Adipocyte (in vitro differentiated cells): Measurements from ENCODE around the gene OSBPL5.

Source experiments
- DNase-seq: peaks from one replicate; pipeline ENCODE4 v3.0.0-alpha.2; 2015; ENCODE audit warnings: low read depth
- H3K27me3 ChIP-seq: replicated peaks from 2 replicates; pipeline ENCODE4 v1.7.0; 2013; ENCODE audit warnings: mild to moderate bottlenecking, low read length, moderate library complexity; ENCODE audit not compliant: control insufficient read depth, insufficient read depth
- H3K36me3 ChIP-seq: 2 replicates; pipeline ENCODE4 v1.7.0; 2013; ENCODE audit warnings: low read length, mild to moderate bottlenecking, moderate library complexity; ENCODE audit not compliant: control insufficient read depth, insufficient read depth, severe bottlenecking
- H3K4me1 ChIP-seq: 2 replicates; pipeline ENCODE4 v1.7.0; 2013; ENCODE audit warnings: mild to moderate bottlenecking, low read length, moderate library complexity; ENCODE audit not compliant: control insufficient read depth, insufficient read depth
- H3K4me3 ChIP-seq: 2 replicates; pipeline ENCODE4 v1.7.0; 2013; ENCODE audit warnings: mild to moderate bottlenecking, low read length, moderate library complexity
- H3K9ac ChIP-seq: 2 replicates; pipeline ENCODE4 v1.7.0; 2013; ENCODE audit warnings: mild to moderate bottlenecking, low read length, moderate library complexity
- H3K9me3 ChIP-seq: 2 replicates; pipeline ENCODE4 v1.7.0; 2013; ENCODE audit warnings: mild to moderate bottlenecking, low read length, moderate library complexity; ENCODE audit not compliant: control insufficient read depth

Gene OSBPL5

DNA sequence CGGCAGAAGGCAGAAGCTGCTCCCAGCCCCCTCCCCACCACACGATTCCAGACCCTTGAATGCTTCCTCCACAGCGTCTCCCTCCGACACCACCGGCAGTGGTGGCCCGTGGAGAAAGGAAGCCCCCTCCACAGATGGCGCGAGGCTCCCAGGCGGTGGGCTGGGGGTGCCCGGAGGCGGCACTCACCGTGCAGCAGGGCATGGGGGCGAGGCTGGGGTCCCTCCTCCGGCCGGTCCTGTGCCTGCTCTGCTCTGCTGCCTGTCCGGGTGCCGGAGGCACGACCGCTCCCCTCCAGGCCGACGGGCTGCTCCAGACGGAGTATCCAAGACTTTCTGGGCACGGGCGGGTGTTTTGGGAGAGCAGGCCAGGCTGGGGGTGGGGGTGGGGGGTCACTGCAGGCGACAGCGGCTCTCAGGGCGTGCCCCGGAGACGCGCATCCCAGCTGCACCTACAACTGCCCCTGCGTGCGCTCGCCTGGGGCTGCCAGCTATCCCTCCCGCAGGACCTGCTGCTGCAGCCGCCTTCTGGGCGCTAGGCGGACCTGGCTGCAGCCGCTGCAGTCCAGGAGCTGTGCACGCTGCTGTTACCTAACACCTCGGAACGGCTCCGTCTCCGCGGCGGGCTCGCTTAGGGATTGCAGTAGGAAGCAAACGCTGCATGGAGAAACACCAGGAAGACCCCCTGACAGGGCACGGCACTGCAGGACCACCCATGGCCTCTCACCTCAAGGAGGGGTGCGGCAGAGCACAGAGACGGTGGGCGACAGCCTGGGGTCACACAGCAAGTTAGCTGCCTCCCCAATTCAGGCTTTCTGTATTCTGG, 38.3 kb upstream of the OSBPL5 start:
- peak; percentile 3 for DNase-seq
- no peaks in the 10 kb centered on the region for H3K4me1 ChIP-seq
- no peaks in the 10 kb centered on the region for H3K9me3 ChIP-seq
- peaks cover 39% of the 10 kb centered on the region for H3K27me3 ChIP-seq
- H3K4me3 ChIP-seq = no peak overlapping the region
- no peaks in the 10 kb centered on the region for H3K36me3 ChIP-seq
- H3K9ac ChIP-seq = no peak overlapping the region

DNA sequence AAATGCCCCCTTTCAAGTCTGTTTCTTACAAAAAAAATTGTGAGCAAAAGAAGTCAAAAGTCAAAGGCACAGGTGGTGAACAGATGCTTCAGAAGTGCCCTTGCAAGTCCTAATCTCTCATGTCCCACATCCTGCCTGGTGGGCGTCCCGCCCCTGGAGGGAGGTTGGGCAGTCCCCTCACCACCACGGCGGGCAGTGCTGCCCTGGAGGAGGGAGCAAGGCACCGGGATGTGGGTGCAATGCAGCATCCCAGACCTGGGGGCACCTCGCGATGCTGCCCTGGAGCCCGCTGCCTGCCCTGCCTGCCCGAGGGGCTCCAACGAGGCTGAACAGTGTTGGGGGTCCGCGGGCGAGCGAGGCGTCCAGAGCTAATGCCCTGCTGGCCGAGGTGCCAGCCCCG, 37.6 kb upstream of the OSBPL5 start:
- no peak overlapping the region for H3K9ac ChIP-seq
- DNase-seq = no peak
- H3K4me1 ChIP-seq = no peaks in the 10 kb centered on the region
- H3K9me3 ChIP-seq = no peaks in the 10 kb centered on the region
- no peak overlapping the region for H3K4me3 ChIP-seq
- no peaks in the 10 kb centered on the region for H3K36me3 ChIP-seq
- peaks cover 45% of the 10 kb centered on the region for H3K27me3 ChIP-seq

DNA sequence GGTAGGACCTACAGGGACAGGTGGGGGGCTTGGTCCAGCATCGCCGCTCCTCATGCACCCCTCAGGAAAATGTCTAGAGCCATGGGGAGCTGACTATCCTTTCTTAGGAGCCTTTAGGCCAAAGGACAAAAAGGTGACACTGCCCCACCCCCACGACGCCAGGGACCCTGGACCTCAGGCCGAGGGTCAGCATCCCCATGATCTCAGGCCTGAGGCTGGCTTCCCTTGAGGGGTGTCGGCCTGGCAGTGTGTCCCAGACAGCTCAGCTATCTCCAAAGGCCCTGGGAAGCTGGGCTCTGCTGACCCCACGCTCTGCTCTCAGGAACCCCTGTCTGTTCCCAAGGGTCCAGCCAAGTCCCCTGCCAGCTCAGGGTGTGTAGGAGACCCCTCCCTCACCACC, 37.2 kb upstream of the OSBPL5 start:
- H3K9me3 ChIP-seq = no peaks in the 10 kb centered on the region
- H3K9ac ChIP-seq = no peak overlapping the region
- H3K4me1 ChIP-seq = no peaks in the 10 kb centered on the region
- peaks cover 47% of the 10 kb centered on the region for H3K27me3 ChIP-seq
- no peak overlapping the region for H3K4me3 ChIP-seq
- no peak for DNase-seq
- H3K36me3 ChIP-seq = no peaks in the 10 kb centered on the region

DNA sequence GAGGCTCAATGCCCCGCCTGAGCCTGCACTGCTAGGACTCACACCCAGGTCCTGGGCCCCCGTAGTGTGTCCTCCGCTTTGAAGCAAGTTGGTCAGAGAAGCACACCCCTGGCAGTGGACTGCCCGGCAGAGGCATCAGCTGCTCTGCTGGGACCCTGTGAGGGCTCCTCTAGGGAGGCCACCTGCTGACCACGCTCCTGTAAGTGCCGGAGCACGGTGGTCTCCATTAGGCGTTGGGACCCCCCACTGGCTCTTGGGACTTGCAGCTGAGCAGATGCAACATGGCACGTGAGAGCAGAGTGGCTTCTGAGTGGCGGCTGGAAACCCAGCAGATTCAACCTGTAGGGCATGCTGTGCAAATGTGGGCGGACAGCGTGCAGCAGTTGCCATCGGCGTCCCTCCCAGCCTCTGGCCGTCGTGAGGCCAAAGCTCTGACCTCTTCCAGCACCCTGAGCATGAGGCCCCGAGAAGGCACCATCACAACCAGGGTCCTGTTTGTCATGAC, 36.6 kb upstream of the OSBPL5 start:
- no peak for DNase-seq
- no peaks in the 10 kb centered on the region for H3K9me3 ChIP-seq
- H3K4me1 ChIP-seq = no peaks in the 10 kb centered on the region
- peaks cover 53% of the 10 kb centered on the region for H3K27me3 ChIP-seq
- H3K4me3 ChIP-seq = no peak overlapping the region
- no peak overlapping the region for H3K9ac ChIP-seq
- no peaks in the 10 kb centered on the region for H3K36me3 ChIP-seq

DNA sequence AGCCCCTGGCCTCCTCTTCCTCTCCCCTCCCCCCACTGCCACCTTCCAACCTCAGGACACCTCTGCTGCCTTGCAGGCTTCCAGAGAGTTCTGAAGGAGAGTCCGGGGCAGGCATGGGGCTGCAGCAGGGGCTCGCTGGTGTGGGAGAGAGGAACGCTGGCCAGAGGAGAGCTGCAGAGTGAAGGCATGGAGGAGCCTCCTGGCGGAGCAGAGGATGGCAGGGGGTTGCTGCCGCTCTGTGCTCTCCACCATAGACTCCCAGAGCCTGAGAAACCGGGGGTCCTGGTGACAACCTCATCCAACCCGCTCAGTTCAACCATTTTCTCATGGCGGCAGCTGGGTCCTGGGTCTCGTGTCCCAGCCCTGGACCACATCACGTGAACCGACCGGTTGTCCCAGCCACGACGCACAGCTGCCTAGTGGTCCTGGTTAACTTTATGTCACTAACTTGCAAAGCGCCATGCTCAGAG, 36.0 kb upstream of the OSBPL5 start:
- H3K4me1 ChIP-seq = no peaks in the 10 kb centered on the region
- DNase-seq = no peak
- peaks cover 56% of the 10 kb centered on the region for H3K27me3 ChIP-seq
- H3K4me3 ChIP-seq = no peak overlapping the region
- H3K9ac ChIP-seq = no peak overlapping the region
- H3K36me3 ChIP-seq = no peaks in the 10 kb centered on the region
- H3K9me3 ChIP-seq = no peaks in the 10 kb centered on the region

DNA sequence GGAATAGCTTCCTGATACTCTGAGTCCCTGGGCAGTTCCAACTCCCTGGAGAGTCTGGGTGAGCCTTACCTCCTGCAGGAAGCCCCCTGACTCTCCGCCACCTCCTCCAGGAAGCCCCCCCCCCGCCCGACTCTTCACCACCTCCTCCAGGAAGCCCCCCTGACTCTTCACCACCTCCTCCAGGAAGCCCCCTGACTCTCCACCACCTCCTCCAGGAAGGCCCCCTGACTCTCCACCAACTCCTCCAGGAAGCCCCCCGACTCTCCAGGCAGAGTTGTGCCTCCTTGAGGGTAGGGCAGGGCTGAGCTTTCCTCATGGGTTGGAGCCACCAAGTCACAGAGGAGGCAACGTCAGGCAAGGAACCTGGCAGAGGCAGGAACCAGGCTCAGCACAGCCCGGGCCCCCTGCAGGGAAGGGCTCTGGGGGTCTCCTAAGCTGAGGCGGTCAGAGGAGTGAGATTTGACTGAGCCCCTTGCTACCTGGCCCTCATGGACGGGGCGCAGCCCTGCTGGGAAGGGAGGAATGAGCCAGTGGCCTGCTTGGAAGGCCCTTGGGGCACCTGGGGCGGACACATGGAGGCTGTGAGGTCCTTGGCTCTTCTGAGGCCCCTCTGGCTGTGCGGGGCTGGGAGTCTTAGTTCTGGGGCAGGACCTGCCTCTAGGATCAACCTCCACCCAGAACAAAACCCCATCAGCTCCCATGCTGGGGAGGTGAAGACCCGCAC, 35.4 kb upstream of the OSBPL5 start:
- H3K36me3 ChIP-seq = no peaks in the 10 kb centered on the region
- no peak overlapping the region for H3K9ac ChIP-seq
- no peak overlapping the region for H3K4me3 ChIP-seq
- no peak for DNase-seq
- peaks cover 61% of the 10 kb centered on the region for H3K27me3 ChIP-seq
- no peaks in the 10 kb centered on the region for H3K9me3 ChIP-seq
- H3K4me1 ChIP-seq = no peaks in the 10 kb centered on the region

DNA sequence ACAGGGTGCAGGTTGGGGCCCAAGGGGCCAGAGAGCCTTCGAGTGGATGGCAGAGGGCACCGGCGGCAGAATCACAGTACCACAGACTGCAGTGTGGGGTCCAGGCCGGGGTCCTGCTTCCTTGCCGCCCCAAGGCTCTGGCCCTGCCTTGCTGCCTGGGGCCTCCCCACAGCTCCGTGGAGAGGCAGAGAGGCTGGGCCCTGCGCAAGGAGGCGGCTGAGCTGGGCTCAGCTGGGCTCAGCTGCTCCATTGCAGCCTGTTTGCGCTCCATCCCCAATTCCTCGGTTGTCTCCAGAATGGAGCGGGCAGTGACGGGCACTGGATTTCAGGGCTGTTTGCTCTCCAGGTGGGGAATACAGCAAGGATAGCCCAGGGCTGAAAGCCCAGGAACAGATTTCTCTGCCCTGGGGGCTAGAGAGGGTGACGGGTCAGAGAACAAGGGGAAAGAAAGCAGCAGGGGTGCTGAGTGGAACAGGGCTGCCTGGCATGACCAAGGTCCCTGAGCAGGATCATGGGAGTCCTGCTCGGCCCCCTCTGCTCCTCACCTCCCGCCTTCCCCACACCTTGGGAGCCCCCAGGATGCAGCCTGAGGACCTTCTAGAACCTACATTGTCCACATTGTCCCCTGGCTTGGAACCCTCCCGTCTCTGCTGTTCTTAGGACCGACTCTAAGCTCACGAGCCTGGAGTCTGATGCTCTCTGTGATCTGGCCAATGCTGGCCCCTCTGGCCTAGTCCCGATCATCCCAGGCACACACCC, 34.6 kb upstream of the OSBPL5 start:
- no peaks in the 10 kb centered on the region for H3K9me3 ChIP-seq
- no peak overlapping the region for H3K9ac ChIP-seq
- no peaks in the 10 kb centered on the region for H3K4me1 ChIP-seq
- H3K36me3 ChIP-seq = no peaks in the 10 kb centered on the region
- H3K27me3 ChIP-seq = peaks cover 62% of the 10 kb centered on the region
- no peak for DNase-seq
- H3K4me3 ChIP-seq = no peak overlapping the region

DNA sequence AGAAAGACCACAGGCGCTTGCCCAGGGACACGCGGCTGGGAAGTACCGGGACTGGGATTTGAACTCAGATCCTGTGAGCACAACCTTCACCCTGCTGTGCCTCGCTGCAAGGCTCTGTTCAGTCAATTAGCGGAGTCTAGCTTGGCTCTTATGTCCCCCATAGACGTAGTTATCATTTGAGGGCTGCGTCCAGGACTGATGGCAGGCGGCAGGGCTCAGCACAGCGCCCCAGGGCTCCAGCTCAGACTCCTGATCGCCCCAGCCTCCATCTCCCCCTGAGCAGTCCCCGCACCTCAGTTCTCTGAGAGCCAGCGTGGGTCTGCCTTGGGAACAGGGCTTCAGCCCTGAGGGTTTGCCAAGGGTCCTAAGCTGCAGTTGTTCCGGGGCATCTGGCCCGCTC, 33.7 kb upstream of the OSBPL5 start:
- H3K9ac ChIP-seq = no peak overlapping the region
- H3K9me3 ChIP-seq = no peaks in the 10 kb centered on the region
- peaks cover 56% of the 10 kb centered on the region for H3K27me3 ChIP-seq
- H3K36me3 ChIP-seq = no peaks in the 10 kb centered on the region
- no peak for DNase-seq
- no peak overlapping the region for H3K4me3 ChIP-seq
- H3K4me1 ChIP-seq = no peaks in the 10 kb centered on the region

DNA sequence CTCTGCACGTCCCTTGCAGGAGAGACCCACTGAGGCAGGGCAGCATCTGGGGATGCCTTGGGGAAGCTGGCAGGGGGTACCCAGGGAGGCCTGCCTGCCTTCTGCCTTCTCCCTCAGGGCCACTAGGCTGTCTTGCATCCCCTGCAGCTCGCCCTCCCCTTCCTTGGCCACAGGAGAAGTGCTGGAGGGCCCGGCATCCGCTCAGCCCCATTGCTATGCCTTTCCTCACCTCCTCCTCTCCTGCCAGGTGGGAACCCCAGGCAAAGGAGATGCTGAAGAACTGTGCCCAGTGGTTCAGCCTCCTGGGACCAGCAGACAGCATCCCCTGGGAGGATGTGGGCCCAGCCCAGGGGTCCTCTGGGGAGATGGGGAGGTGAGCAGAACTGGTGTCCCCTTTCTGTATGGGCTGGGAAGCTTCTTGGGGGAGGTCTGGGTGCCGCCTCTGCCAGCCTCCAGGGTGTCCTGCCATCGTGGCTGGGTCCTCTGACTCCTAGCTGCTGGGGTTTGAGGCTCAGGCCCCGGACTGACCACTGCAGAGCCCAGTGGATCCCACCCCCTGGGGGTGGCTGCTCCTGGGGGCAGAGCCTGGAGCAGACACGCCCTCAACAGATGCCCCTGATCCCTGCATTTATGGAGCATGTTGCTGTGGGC, 32.9 kb upstream of the OSBPL5 start:
- Histone ChIP-seq H3K4me1 (no peaks in the 10 kb centered on the region), H3K9me3 (no peaks in the 10 kb centered on the region), H3K9ac (no peak overlapping the region), H3K4me3 (no peak overlapping the region), H3K36me3 (no peaks in the 10 kb centered on the region), H3K27me3 (peaks cover 60% of the 10 kb centered on the region)
- no peak for DNase-seq

DNA sequence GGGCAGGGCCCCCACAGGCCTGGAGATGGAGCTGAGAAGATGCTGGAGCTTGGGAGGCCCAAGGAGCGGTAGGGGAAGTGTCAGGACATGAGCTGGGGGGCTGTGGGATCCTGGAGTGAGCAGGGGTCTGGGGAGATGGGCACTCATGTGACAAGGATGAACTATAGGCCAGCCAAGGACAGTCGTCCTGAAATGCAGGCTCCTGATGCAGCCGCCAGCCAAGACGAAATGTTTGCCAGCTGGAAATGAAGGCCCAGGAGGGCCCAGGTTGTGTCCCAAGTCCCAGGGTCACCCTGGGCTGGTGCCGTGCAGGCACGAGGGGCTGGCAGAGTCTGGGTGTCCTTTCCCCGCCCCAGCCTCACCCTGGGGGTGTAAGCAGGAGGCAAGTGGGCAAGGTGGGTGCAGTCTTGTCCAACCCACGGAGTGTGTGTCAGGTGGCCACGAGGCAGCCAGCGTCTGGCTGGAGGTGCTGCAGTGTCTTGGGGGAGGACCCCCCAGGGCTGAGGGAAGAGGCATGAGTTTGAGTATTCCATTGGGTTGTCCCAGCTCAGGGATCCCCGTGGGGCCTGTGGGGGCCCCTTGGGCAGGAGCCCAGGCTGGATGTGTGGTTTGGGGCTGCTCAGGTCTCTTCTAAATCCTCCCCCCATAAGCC, 32.1 kb upstream of the OSBPL5 start:
- peaks cover 58% of the 10 kb centered on the region for H3K27me3 ChIP-seq
- no peak for DNase-seq
- H3K9ac ChIP-seq = no peak overlapping the region
- H3K4me3 ChIP-seq = no peak overlapping the region
- no peaks in the 10 kb centered on the region for H3K4me1 ChIP-seq
- no peaks in the 10 kb centered on the region for H3K9me3 ChIP-seq
- no peaks in the 10 kb centered on the region for H3K36me3 ChIP-seq
